Smooth muscle cell (in vitro differentiated cells): ENCODE results near the gene PRRC2A. TPM values are rescaled to one million over a fixed set of nuclear protein-coding genes. Genes with fewer than 3 reads are reported as not detected.

Experiments
- DNase-seq: peaks from one replicate; lab custom pipeline; 2025; ENCODE audit not compliant: unreplicated experiment; lab: John Stamatoyannopoulos, UW
- H2AFZ ChIP-seq: fragments of 200-600 bp; sonication (generic); 2 replicates; pipeline ENCODE4 v1.6.0; 2016; ENCODE audit warnings: antibody characterized with exemption, low read depth, mild to moderate bottlenecking
- H3F3A ChIP-seq: fragments of 200-600 bp; sonication (generic); 2 replicates; pipeline ENCODE4 v1.6.0; 2017; ENCODE audit warnings: antibody characterized with exemption, low read depth
- H3K27ac ChIP-seq: fragments of 200-600 bp; sonication (generic); 2 replicates; pipeline ENCODE4 v1.5.1; 2016; ENCODE audit warnings: low read depth, mild to moderate bottlenecking
- H3K27me3 ChIP-seq: fragments of 200-600 bp; sonication (generic); 2 replicates; pipeline ENCODE4 v1.6.1; 2016; ENCODE audit warnings: low read depth, mild to moderate bottlenecking
- H3K36me3 ChIP-seq: fragments of 200-600 bp; sonication (generic); 2 replicates; pipeline ENCODE4 v1.5.1; 2016; ENCODE audit warnings: low read depth
- H3K4me1 ChIP-seq: fragments of 200-600 bp; sonication (generic); 2 replicates; pipeline ENCODE4 v1.5.1; 2016; ENCODE audit warnings: low read depth
- H3K4me2 ChIP-seq: fragments of 200-600 bp; sonication (generic); 2 replicates; pipeline ENCODE4 v1.6.0; 2016; ENCODE audit warnings: mild to moderate bottlenecking
- H3K4me3 ChIP-seq: fragments of 200-600 bp; sonication (generic); 2 replicates; pipeline ENCODE4 v1.5.1; 2016; ENCODE audit warnings: mild to moderate bottlenecking
- H3K79me2 ChIP-seq: fragments of 200-600 bp; sonication (generic); 2 replicates; pipeline ENCODE4 v1.6.0; 2016; ENCODE audit warnings: low read depth, mild to moderate bottlenecking
- H3K9ac ChIP-seq: fragments of 200-600 bp; sonication (generic); 2 replicates; pipeline ENCODE4 v1.6.0; 2016; ENCODE audit warnings: low read depth
- H3K9me3 ChIP-seq: fragments of 200-600 bp; sonication (generic); replicated peaks from 2 replicates; pipeline ENCODE4 v1.5.1; 2016; ENCODE audit warnings: low read depth
- H4K20me1 ChIP-seq: fragments of 200-600 bp; sonication (generic); 2 replicates; pipeline ENCODE4 v1.6.0; 2016; ENCODE audit warnings: low read depth
- WGBS: methylation state at CpG from one replicate; pipeline ENCODE4 v1.1.7; 2016; ENCODE audit warnings: low lambda C conversion rate; 5-methylcytosine and 5-hydroxymethylcytosine counted together
- polyA plus RNA-seq: library from polyadenylated mRNA; unstranded; fragments of >200 nt; fragmentation: Nextera tagmentation; extraction: Ambion mirVana; gene quantifications from 2 replicates; pipeline ENCODE4 v1.2.1, GENCODE V29; 2016
- total RNA-seq: library from RNA; depleted of rRNA; stranded (reverse); fragments of >200 nt; gene quantifications from 2 replicates; pipeline ENCODE4 v1.2.3, GENCODE V29; 2014
- TF ChIP-seq, protein P1 (sequence below): fragments of 200-600 bp; sonication (generic); IDR thresholded peaks from 2 replicates; pipeline ENCODE4 v1.5.1; 2017; ENCODE audit warnings: borderline replicate concordance, mild to moderate bottlenecking, antibody characterized with exemption; ENCODE audit not compliant: insufficient read depth, poor library complexity, severe bottlenecking

Gene PRRC2A
- total and polyA plus RNA-seq, 2 experiments from 2014 or later = 47.6 to 58.0 TPM

DNA sequence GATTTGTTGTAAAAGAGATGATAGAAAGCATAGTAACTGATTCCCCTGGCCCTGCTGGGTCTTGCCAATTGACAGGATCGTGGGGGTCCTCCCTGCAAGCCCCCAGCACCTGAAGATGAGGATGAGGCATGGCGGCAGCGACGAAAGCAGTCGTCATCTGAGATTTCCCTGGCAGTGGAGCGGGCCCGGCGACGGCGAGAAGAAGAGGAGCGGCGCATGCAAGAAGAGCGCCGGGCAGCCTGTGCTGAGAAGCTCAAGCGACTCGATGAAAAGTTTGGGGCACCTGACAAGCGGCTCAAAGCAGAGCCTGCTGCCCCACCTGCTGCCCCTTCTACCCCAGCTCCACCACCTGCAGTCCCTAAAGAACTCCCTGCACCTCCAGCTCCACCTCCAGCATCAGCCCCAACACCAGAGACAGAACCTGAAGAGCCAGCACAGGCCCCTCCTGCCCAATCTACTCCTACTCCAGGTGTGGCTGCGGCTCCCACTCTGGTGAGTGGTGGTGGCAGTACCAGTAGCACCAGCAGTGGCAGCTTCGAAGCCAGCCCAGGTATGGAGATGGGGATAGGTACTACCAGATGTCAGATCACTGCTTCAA is 7.3 kb downstream of the PRRC2A start:
- Histone ChIP-seq H3F3A (peaks cover 35% of the 10 kb centered on the region), H3K27ac (no peak overlapping the region), H3K4me1 (peaks cover under 1% of the 10 kb centered on the region), H3K4me2 (no peak overlapping the region), H3K79me2 (peaks cover 57% of the 10 kb centered on the region), H3K9me3 (no peaks in the 10 kb centered on the region), H3K27me3 (no peaks in the 10 kb centered on the region), H3K4me3 (no peak overlapping the region), H2AFZ (no peak overlapping the region), H3K36me3 (peaks cover 29% of the 10 kb centered on the region), H4K20me1 (peaks cover 88% of the 10 kb centered on the region), H3K9ac (no peak overlapping the region)
- DNase-seq = no peak
- TF ChIP-seq, protein P1, sequence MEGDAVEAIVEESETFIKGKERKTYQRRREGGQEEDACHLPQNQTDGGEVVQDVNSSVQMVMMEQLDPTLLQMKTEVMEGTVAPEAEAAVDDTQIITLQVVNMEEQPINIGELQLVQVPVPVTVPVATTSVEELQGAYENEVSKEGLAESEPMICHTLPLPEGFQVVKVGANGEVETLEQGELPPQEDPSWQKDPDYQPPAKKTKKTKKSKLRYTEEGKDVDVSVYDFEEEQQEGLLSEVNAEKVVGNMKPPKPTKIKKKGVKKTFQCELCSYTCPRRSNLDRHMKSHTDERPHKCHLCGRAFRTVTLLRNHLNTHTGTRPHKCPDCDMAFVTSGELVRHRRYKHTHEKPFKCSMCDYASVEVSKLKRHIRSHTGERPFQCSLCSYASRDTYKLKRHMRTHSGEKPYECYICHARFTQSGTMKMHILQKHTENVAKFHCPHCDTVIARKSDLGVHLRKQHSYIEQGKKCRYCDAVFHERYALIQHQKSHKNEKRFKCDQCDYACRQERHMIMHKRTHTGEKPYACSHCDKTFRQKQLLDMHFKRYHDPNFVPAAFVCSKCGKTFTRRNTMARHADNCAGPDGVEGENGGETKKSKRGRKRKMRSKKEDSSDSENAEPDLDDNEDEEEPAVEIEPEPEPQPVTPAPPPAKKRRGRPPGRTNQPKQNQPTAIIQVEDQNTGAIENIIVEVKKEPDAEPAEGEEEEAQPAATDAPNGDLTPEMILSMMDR = no peak
- WGBS = 97% methylated on average over 11 of the region's 19 CpGs

DNA sequence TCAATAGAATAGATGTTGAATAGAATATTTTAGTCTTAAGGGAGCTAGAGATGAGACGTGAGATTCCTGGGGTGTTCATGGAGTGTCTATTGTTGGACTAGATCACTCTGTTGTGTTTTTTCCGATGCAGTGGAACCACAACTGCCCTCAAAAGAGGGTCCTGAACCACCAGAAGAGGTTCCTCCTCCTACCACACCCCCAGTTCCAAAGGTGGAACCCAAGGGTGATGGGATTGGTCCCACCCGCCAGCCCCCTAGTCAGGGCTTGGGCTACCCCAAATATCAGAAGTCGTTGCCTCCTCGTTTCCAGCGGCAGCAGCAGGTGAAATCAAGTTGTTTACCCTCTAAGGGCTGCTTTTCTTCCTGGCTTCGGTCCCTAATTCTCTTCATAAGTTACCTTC is 8.5 kb downstream of the PRRC2A start:
- peaks cover 45% of the 10 kb centered on the region for H3F3A ChIP-seq
- H3K27me3 ChIP-seq = no peaks in the 10 kb centered on the region
- H3K4me2 ChIP-seq = no peak overlapping the region
- H2AFZ ChIP-seq = no peak overlapping the region
- H3K9ac ChIP-seq = no peak overlapping the region
- peaks cover 29% of the 10 kb centered on the region for H3K36me3 ChIP-seq
- TF ChIP-seq, protein P1 = no peak
- no peak overlapping the region for H3K4me3 ChIP-seq
- H3K9me3 ChIP-seq = no peaks in the 10 kb centered on the region
- H4K20me1 ChIP-seq = peaks cover 88% of the 10 kb centered on the region
- no peaks in the 10 kb centered on the region for H3K4me1 ChIP-seq
- peaks cover 46% of the 10 kb centered on the region for H3K79me2 ChIP-seq
- DNase-seq = no peak
- H3K27ac ChIP-seq = no peak overlapping the region
- 97% methylated on average over 7 of the region's 7 CpGs for WGBS

DNA sequence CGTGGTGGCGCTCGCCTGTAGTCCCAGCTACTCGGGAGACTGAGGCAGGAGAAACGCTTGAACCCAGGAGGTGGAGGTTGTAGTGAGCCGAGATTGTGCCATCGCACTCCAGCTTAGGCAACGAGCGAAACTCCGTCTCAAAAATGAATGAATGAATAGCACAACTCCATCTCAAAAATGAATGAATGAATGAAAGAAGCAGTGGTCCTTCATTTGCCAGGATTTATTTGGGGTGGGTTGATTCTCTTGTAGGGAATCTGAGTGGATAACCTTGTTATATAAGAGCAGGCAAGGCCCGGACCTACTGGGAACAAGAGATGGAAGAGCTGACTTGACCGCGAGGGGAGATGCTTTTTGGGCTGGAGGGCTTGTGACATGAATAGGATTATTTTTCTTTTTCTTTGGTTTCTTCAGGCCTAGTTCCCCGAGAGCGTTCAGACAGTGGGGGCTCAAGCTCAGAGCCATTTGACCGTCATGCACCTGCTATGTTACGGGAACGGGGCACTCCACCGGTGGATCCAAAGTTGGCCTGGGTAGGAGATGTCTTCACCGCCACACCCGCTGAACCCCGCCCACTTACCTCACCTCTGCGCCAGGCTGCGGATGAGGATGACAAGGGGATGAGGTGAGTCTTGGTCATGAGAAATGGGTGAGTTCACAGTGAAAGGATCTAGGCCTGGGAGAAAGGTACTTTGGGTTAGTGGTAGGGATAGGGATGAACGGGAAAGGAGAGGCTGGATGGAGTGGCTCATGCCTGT is 9.8 kb downstream of the PRRC2A start:
- Histone ChIP-seq H3K4me2 (no peak overlapping the region), H3K79me2 (peaks cover 33% of the 10 kb centered on the region), H3K9ac (no peak overlapping the region), H3K9me3 (no peaks in the 10 kb centered on the region), H3K27me3 (no peaks in the 10 kb centered on the region), H3K27ac (no peak overlapping the region), H3K36me3 (peaks cover 28% of the 10 kb centered on the region), H4K20me1 (peaks cover 87% of the 10 kb centered on the region), H3K4me1 (no peaks in the 10 kb centered on the region), H3F3A (peaks cover 53% of the 10 kb centered on the region), H3K4me3 (no peak overlapping the region), H2AFZ (no peak overlapping the region)
- DNase-seq = no peak
- TF ChIP-seq, protein P1 = no peak
- 99% methylated on average over 25 of the region's 25 CpGs for WGBS
